Adipose tissue (tissue), 3 donors: ENCODE results near the gene CYP1A2. TPM values are rescaled to one million over a fixed set of nuclear protein-coding genes. Genes with fewer than 3 reads are reported as not detected.
"Not testable (repeated sequence)": the region's sequence is repeated elsewhere in the genome, so short reads cannot be mapped to it uniquely, and the experiment has no call there.

Experiments used
- H3K27ac ChIP-seq: one replicate; pipeline ENCODE4 v1.5.1; 2013; ENCODE audit warnings: low read depth, low read length
- WGBS, 3 donors: extraction: QIAGEN DNeasy Blood & Tissue Kit; methylation state at CpG; one replicate each; pipeline ENCODE4 v1.1.7; 2013; 5-methylcytosine and 5-hydroxymethylcytosine counted together
- polyA plus RNA-seq, 3 donors: library from polyadenylated mRNA; stranded (reverse); fragments of 200-250 nt; gene quantifications; one replicate each; pipeline ENCODE4 v1.2.3, GENCODE V29; 2013
- donor health status: healthy with polysubstance abuse.
- donor health status: Bipolar disorder and iron deficiency.
- donor health status: healthy.

The CYP1A2 gene
- polyA plus RNA-seq, 3 donors: 0.07 to 0.27 TPM; not detected in 1

DNA sequence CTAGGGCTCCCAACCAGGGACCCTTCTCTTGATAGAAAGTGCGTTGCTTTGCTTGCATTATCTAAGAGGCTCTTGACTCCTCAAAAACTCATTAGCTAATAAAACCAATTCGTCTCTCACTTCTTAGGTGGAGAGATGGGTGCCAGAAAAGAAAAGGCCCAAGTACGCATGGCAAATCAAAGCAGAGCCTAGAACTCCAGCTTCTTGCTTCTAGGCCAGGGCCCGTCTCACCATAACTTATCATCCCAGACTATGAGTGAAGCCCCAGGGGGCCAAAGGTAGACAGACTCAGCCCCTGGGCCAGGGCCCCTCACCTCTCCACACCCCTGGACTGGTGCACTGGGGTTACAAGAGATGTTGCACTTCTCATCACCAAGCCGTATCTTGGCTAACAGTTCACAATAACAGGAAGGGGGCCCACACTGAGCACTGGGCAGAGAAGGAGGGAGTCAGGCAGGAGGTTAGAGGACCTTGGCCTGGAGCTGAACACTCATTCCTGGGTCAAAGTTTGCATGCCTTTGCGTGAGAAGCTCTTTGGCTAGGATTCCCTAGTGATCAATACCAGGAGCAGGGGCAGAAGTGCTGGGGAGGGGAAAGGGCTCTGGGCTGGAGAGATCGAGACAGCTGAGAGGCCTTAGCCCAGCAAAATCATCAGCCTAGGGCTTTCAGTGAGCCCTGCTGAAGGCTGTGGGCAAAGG is 17.9 kb upstream of the CYP1A2 start:
- 68 to 80% (median 76%) methylated on average over 7 of the region's 7 CpGs for WGBS, 3 donors
- H3K27ac ChIP-seq: no peak overlapping the region

DNA sequence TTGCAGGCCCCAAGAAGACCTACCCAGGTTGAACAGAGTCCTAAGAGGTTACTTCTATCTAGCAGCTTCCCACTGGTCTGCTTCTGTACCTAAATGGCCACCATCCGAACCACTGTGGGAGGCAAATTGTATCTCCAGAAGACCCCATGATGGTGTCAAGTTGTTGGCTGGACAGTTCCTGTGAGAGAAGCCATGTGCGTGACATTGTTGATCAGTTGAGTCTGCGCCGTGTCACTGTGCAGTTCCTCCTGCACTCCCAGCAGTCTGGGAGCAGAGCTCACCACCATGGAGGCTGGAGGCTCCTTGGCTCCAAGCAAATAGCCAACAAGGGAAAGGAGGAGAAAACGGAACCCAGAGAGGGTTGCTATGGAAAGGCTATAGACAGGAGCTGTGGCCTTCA is 15.8 kb upstream of the CYP1A2 start:
- WGBS, 3 donors: 75 to 90% (median 81%) methylated on average over 5 of the region's 5 CpGs

DNA sequence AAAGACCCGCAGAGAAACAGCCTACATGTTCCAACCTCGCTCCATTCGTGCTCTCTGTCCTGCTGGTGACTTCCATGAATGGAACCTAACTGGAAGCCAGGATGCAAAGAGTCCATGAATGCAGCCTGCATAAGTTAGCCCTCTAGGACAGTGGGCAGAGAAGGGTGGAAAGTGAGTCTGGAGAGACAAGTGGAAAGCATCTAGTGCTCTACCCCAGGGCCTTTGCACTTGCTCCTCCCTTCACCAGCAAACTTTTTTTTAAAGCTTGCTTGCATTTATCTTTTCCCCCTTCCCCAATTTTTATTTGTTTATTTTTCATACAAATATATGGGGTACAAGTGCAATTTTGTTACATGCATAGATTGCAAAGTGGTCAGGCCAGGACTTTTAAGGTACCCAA is 15.4 kb upstream of the CYP1A2 start:
- WGBS, 3 donors: 87 to 97% (median 96%) methylated on average over 3 of the region's 3 CpGs
- no peak overlapping the region for H3K27ac ChIP-seq

More for the DNA sequence above, 15.8 kb upstream of the CYP1A2 start:
- H3K27ac ChIP-seq: no peak overlapping the region

DNA sequence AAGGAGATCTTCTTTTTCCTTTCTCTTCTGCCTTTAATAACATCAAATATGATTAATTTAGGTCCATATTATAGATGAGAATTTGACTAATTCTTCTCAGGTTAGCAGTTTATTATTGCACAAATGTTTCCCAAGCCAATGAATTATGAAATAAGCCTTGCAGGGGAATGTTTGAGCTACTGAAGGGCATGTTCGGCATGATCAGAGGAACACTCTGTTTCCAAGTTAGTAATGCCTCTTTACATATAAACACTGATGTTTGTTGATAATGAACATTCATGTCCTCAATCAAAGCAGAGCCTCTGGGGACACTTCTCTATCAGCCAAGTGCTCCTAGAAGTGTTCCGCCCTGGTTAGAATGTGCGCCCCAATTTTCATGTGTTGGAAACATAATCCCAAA is 13.3 kb upstream of the CYP1A2 start:
- WGBS, 3 donors: 81 to 86% (median 83%) methylated on average over 3 of the region's 3 CpGs

DNA sequence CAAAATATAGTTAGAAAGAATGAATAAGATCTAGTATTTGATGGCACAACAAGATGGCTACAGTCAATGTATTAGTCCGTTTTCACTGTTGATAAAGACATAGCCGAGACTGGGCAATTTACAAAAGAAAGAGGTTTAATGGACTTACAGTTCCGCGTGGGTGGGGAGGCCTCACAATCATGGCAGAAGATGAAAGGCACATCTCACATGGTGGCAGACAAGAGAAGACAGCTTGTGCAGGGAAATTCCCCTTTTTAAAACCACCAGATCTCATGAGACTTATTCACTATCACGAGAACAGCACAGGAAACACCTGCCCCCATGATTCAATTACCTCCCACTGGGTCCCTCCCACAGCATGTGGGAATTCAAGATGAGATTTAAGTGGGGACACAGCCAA is 10.4 kb upstream of the CYP1A2 start:
- WGBS, 3 donors: 56 to 65% (median 58%) methylated on average over 5 of the region's 5 CpGs
- H3K27ac ChIP-seq: not testable (repeated sequence)

More for the DNA sequence above, 13.3 kb upstream of the CYP1A2 start:
- no peak overlapping the region for H3K27ac ChIP-seq

DNA sequence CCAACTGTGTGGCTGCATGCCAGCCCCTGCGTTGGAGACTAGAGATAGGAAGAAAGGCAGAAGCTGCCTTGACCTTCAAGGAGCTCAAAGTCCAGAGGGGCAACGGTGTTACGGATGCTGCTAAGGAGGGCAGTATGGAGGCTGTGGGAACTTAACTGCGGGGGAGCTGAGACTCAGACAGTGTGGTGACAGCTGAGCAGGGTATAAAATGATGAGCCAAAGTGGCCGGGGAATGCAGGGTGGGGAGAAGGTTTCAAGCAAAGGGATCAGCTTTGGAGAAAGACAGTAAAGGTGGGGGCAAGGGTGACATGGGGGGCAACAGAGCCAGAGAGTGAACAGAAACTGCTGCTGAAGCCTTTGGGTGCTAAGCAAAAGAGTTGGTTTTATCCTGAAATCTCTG is 6.2 kb upstream of the CYP1A2 start:
- H3K27ac ChIP-seq: no peak overlapping the region
- 75 to 84% (median 79%) methylated on average over 5 of the region's 5 CpGs for WGBS, 3 donors

DNA sequence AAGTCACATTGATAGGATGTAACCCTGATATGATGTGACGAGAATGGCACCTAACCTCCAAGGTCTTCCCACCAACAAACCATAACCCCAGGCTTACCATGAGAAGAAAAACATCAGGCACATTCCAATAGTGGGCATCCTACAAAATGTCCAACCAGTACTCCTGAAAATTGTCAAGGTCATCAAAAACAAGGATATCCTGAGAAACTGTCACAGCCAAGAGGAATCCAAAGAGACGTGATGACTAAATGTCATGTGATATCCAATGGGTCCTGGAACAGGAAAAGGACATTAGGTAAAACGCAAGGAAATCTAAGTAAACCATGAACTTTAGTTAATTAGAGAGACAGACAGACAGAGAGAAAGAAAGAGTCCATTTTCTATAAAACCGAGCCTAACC is 2.3 kb upstream of the CYP1A2 start:
- 60 to 64% (median 64%) methylated on average over 4 of the region's 4 CpGs for WGBS, 3 donors
- H3K27ac ChIP-seq: no peak overlapping the region

DNA sequence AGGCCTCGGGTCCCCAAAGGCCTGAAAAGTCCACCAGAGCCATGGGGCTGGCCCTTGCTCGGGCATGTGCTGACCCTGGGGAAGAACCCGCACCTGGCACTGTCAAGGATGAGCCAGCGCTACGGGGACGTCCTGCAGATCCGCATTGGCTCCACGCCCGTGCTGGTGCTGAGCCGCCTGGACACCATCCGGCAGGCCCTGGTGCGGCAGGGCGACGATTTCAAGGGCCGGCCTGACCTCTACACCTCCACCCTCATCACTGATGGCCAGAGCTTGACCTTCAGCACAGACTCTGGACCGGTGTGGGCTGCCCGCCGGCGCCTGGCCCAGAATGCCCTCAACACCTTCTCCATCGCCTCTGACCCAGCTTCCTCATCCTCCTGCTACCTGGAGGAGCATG is 1.2 kb downstream of the CYP1A2 start:
- no peak overlapping the region for H3K27ac ChIP-seq
- 84 to 92% (median 88%) methylated on average over 19 to 20 of the region's 20 CpGs for WGBS, 3 donors

DNA sequence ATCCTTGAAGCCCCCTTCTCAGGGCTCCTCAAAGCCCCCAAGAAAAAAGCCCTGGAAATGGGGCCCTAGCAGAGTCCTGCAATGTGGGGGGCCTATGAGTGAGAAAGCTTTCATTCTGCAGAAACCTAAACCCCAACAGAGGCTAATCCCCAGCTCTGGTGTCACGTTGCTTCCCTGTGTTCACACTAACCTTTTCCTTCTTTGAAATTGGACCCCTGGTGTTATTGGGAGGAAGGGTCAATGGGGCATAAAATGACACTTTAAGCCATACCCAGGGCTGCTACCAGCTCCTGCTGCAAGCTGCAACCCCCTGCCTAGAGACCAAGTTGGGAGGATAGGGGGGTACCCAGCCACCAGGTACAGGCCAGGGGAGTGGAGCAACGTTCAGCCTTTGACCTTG is 2.1 kb downstream of the CYP1A2 start:
- 54 to 57% (median 55%) methylated on average over 2 of the region's 2 CpGs for WGBS, 3 donors
- no peak overlapping the region for H3K27ac ChIP-seq

DNA sequence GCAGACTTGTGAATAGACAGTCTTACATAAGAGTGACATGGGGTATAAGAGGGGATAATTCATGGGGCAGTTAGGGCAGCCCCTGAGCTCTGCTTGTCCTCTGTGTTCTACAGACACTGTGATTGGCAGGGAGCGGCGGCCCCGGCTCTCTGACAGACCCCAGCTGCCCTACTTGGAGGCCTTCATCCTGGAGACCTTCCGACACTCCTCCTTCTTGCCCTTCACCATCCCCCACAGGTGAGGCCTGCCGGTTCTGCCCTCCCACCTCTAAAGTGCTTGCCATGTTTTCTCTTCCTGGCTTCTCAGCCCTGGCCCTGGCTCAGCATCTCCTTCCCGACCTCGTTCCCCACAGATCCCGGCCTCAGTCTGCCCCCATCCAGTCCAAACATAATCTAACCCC is 3.4 kb downstream of the CYP1A2 start:
- H3K27ac ChIP-seq: no peak overlapping the region
- WGBS, 3 donors: 53 to 72% (median 70%) methylated on average over 8 of the region's 8 CpGs

DNA sequence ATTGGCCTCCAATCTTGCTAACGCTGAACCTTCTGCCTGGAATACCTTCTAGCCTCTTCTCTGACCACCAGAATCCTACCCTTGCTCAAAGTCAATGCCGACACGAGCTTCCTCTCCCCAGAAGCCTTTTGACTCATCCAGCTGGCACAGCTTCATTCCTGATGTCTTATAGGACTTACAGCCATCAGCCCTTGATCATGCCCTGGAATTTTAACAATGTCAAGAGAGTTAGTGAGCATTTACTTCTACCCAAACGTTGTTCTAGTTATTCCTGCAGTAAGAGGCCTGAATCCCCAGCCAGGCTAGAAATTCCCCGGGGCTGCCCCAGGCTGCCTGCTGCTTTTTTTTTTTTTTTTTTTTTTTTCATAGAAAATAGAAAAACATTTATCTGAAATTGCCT is 3.9 kb downstream of the CYP1A2 start:
- 45 to 57% (median 55%) methylated on average over 5 of the region's 5 CpGs for WGBS, 3 donors
- no peak overlapping the region for H3K27ac ChIP-seq

DNA sequence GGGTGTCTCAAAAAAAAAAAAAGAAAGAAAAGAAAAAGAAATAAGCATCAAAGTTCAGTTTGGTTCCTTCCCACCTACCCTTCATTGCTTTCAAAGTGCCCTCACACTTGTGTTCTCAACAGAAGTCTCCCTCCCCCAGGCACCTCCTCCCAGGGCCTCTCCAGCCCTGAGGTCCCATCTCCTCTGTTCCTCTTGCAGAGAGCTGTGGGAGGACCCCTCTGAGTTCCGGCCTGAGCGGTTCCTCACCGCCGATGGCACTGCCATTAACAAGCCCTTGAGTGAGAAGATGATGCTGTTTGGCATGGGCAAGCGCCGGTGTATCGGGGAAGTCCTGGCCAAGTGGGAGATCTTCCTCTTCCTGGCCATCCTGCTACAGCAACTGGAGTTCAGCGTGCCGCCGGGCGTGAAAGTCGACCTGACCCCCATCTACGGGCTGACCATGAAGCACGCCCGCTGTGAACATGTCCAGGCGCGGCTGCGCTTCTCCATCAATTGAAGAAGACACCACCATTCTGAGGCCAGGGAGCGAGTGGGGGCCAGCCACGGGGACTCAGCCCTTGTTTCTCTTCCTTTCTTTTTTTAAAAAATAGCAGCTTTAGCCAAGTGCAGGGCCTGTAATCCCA is 6.1 kb downstream of the CYP1A2 start:
- no peak overlapping the region for H3K27ac ChIP-seq
- WGBS, 3 donors: 80 to 85% (median 82%) methylated on average over 20 of the region's 20 CpGs

DNA sequence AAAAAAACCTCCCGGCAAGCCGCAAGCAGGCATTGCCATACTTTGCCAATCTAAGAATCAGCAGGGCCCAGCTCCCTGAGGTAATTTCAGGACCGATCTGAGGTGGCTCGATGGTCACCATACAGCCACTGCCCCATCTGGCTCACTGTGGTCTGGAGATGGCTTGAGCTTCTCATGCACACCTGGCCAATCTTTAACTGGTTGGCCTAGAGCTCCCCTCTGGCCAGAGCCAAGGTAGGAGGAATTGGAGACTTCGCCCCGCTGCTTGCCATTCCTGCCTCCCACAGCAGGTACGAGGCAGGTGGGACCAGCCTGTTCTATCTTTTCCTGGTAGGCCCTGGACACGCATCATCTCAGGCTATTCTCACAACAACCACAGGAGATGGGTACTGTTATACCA is 10.1 kb downstream of the CYP1A2 start:
- no peak overlapping the region for H3K27ac ChIP-seq
- WGBS, 3 donors: 83 to 93% (median 92%) methylated on average over 8 of the region's 8 CpGs

DNA sequence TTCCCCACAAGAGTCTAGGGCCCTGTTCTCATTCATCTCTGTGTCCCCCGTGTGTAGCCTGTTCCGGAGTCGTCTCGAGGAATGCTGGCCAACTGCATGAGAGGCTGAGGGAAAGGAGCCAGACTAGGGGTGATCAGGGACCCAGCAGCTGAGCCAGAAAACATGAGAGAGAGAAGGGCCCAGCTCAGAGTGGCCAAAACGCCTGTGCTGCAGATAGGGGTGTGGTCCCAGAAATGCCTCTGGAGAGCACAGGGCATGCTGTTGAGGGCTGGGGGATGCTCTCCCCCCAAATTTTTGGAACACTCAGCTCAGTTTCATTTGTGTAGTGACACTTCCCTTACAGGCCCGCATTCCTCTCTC is 14.1 kb downstream of the CYP1A2 start:
- H3K27ac ChIP-seq: no peak overlapping the region

DNA sequence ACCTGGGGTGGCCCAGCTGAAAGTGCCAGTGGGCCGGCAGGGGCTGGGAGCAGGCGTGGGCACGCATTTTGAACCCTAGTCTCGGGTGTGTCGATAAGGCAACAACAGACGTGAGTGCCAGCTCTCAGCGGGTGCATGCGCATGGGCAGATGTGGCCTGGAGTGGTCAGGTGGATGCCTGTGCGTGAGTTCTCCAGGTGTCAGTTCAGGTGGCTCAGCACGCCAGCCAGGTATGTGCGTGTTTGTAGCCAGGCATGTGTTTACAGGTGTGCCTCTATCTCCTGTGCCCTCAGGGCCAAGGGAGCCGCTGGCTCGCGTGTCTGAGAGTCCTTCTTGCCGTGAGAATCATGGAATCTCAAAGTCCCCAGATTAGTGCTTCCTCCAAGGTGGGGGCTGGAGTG is 14.8 kb downstream of the CYP1A2 start:
- H3K27ac ChIP-seq: no peak overlapping the region
- WGBS, 3 donors: 76 to 95% (median 91%) methylated on average over 15 of the region's 15 CpGs

More for the DNA sequence above, 14.1 kb downstream of the CYP1A2 start:
- WGBS, 3 donors: 13 to 54% (median 22%) methylated on average over 6 of the region's 6 CpGs

DNA sequence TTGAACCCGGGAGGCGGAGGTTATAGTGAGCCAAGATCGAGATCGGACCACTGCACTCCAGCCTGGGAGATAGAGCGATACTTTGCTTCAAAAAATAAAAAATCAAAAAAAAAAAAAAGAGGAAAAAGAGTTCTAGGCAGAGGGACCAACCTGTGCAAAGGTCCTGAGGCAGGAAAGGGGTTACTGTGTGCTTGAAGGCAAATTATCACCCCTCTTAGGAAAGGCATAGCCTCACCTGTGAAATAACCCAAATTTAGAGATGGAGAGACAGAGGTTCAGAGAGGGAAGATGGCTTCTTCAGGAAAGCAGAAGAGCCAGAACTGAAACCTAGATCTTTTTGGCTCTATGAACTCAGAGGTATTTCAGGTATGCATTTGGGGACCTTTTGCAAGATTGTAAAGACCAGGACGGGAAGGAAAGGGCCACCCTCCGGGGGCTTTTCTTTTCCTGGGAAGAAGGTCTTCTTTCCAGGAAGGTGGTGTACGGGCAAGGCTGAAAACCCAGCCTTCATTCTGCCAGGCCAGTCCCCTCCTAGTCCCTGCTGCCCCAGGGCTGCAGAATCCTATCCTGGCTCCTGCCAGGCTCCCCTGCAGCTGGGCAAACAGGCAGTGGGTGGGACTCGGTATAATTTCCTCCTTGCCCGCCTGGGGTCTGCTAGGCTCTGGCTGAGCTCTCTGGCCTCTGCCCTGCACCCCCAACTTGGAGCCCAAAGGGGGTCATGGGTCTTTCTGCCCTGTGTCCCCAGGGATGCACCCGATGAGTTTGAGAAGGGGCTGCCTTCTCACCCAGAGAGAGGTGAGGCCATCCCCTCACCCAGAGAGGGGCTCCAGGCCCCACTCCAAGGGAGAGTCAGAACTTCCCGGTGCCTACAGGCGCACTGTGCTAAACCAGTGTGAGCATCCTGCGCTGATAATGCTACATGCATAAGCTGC is 18.8 kb downstream of the CYP1A2 start:
- 84 to 85% (median 84%) methylated on average over 14 of the region's 14 CpGs for WGBS, 3 donors
- no peak overlapping the region for H3K27ac ChIP-seq

DNA sequence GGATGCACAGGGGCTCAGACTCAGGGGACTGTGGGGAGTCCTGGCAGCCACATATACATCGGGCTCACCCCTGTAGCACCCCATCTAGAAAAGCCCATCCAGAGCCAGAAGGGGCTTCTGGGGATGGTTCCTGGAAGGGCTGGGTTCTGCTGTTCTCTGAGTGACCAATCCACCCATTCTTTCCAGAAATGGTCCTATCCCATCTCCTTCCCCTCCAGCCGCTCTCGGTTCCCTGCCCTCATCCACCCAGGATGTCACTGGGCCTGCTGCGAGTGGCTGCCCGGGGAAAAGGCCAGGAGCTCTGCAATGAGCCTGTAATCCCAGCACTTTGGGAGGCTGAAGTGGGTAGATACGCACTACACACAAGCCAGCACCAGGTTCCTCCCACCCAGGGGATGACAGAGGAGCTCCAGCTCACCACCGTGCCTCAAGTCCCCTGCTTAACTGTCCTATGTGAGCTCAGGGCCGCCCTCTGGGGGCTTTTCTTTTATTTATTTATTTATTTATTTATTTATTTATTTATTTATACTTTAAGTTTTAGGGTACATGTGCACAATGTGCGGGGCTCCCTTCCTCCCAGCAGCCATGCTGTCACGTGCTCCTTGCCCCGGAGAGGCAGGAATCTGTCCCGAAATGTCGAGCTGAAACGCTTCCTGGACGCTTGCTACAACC is 19.6 kb downstream of the CYP1A2 start:
- WGBS, 3 donors: 31 to 36% (median 31%) methylated on average over 15 of the region's 15 CpGs
- H3K27ac ChIP-seq: no peak overlapping the region

DNA sequence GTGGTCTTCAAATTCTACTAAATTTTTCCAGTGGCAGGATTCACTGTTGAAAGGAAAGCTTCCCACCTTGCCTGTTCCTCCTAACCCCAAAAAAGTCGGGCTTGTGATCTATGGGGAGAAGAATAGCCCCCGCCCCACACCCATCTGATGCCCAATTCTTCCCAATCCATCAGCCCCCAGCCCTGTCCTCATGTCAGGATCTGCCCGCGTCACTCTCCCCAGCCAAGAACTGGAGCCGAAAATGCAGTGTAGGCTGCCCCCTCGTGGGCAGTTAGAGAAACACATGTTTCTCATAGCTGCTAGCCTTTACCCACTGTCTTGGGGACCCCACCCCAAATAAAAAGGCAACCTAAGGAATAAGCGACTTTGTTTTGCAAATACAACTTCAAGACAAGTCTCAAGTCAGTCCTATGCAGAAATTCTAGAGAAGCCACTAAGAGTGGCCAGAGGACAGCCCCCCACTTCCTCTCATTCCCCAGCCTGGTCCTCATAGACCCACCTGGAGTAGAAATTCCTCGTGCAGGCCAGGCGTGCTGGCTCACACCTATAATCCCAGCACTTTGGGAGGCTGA is 20.2 kb downstream of the CYP1A2 start:
- WGBS, 3 donors: 3 to 5% (median 3%) methylated on average over 9 of the region's 9 CpGs

More for the DNA sequence above, 20.2 kb downstream of the CYP1A2 start:
- H3K27ac ChIP-seq: no peak overlapping the region
